Smooth muscle cell (in vitro differentiated cells): ENCODE measurements around the gene DYNLL2. TPM values are rescaled to one million over a fixed set of nuclear protein-coding genes. Genes with fewer than 3 reads are reported as not detected.

Experiments used
- DNase-seq: peaks from one replicate; lab custom pipeline; 2025; ENCODE audit not compliant: unreplicated experiment; lab: John Stamatoyannopoulos, UW
- H2AFZ ChIP-seq: fragments of 200-600 bp; sonication (generic); 2 replicates; pipeline ENCODE4 v1.6.0; 2016; ENCODE audit warnings: antibody characterized with exemption, low read depth, mild to moderate bottlenecking
- H3F3A ChIP-seq: fragments of 200-600 bp; sonication (generic); 2 replicates; pipeline ENCODE4 v1.6.0; 2017; ENCODE audit warnings: antibody characterized with exemption, low read depth
- H3K27ac ChIP-seq: fragments of 200-600 bp; sonication (generic); 2 replicates; pipeline ENCODE4 v1.5.1; 2016; ENCODE audit warnings: low read depth, mild to moderate bottlenecking
- H3K27me3 ChIP-seq: fragments of 200-600 bp; sonication (generic); 2 replicates; pipeline ENCODE4 v1.6.1; 2016; ENCODE audit warnings: low read depth, mild to moderate bottlenecking
- H3K36me3 ChIP-seq: fragments of 200-600 bp; sonication (generic); 2 replicates; pipeline ENCODE4 v1.5.1; 2016; ENCODE audit warnings: low read depth
- H3K4me1 ChIP-seq: fragments of 200-600 bp; sonication (generic); 2 replicates; pipeline ENCODE4 v1.5.1; 2016; ENCODE audit warnings: low read depth
- H3K4me2 ChIP-seq: fragments of 200-600 bp; sonication (generic); 2 replicates; pipeline ENCODE4 v1.6.0; 2016; ENCODE audit warnings: mild to moderate bottlenecking
- H3K4me3 ChIP-seq: fragments of 200-600 bp; sonication (generic); 2 replicates; pipeline ENCODE4 v1.5.1; 2016; ENCODE audit warnings: mild to moderate bottlenecking
- H3K79me2 ChIP-seq: fragments of 200-600 bp; sonication (generic); 2 replicates; pipeline ENCODE4 v1.6.0; 2016; ENCODE audit warnings: low read depth, mild to moderate bottlenecking
- H3K9ac ChIP-seq: fragments of 200-600 bp; sonication (generic); 2 replicates; pipeline ENCODE4 v1.6.0; 2016; ENCODE audit warnings: low read depth
- H3K9me3 ChIP-seq: fragments of 200-600 bp; sonication (generic); replicated peaks from 2 replicates; pipeline ENCODE4 v1.5.1; 2016; ENCODE audit warnings: low read depth
- H4K20me1 ChIP-seq: fragments of 200-600 bp; sonication (generic); 2 replicates; pipeline ENCODE4 v1.6.0; 2016; ENCODE audit warnings: low read depth
- WGBS: methylation state at CpG from one replicate; pipeline ENCODE4 v1.1.7; 2016; ENCODE audit warnings: low lambda C conversion rate; 5-methylcytosine and 5-hydroxymethylcytosine counted together
- polyA plus RNA-seq: library from polyadenylated mRNA; unstranded; fragments of >200 nt; fragmentation: Nextera tagmentation; extraction: Ambion mirVana; gene quantifications from 2 replicates; pipeline ENCODE4 v1.2.1, GENCODE V29; 2016
- total RNA-seq: library from RNA; depleted of rRNA; stranded (reverse); fragments of >200 nt; gene quantifications from 2 replicates; pipeline ENCODE4 v1.2.3, GENCODE V29; 2014
- TF ChIP-seq, protein P1 (sequence below): fragments of 200-600 bp; sonication (generic); IDR thresholded peaks from 2 replicates; pipeline ENCODE4 v1.5.1; 2017; ENCODE audit warnings: borderline replicate concordance, mild to moderate bottlenecking, antibody characterized with exemption; ENCODE audit not compliant: insufficient read depth, poor library complexity, severe bottlenecking

The DYNLL2 gene
- total and polyA plus RNA-seq, 2 experiments from 2014 or later, result 1.5 to 9.1 TPM

DNA sequence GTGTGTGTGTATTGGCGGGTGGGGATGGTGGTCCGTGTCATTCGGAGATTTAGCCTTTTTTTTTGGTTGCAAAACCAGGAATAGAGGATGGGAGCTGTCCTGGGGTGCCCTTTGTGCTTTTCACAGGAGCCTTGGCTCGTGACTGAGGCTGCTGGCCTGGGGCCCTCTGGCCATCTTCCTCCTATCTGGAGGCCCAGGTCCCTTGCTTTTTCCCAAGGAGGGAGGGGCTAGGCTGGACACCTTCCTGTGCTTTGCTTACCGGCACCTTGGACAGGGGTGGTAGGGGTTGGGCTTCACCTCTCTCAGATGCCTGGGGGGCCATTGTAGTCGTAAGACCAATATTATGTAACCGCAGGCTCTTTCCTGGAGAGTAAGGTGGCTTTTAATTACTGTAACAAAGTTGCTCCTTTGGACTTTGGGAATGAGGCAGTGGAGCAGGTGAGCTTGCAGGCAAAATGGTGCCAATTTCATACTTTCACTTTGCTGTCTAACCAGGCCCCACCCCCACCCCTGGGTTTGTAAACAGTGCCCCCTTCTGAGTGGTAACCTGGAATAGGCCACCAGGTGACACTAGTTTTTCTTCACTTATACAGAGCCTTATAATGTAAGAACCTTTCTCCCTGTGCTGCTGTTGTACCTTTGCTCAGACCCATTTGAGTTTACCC lies 1.2 kb downstream of the DYNLL2 start:
- H3K27me3 ChIP-seq, result no peaks in the 10 kb centered on the region
- peaks cover 60% of the 10 kb centered on the region for H4K20me1 ChIP-seq
- peak overlapping the region; percentile 95 for H3K4me2 ChIP-seq
- WGBS, result 1% methylated on average over 7 of the region's 7 CpGs
- H3K9me3 ChIP-seq, result no peaks in the 10 kb centered on the region
- peak overlapping the region; percentile 99 for H3K4me3 ChIP-seq
- peaks cover 5% of the 10 kb centered on the region for H3F3A ChIP-seq
- H3K79me2 ChIP-seq, result peaks cover 59% of the 10 kb centered on the region
- peak overlapping the region; percentile 90 for H3K9ac ChIP-seq
- no peak overlapping the region for H2AFZ ChIP-seq
- peaks cover 50% of the 10 kb centered on the region for H3K4me1 ChIP-seq
- H3K27ac ChIP-seq, result peak overlapping the region; percentile 70
- H3K36me3 ChIP-seq, result no peaks in the 10 kb centered on the region
- TF ChIP-seq, protein P1, sequence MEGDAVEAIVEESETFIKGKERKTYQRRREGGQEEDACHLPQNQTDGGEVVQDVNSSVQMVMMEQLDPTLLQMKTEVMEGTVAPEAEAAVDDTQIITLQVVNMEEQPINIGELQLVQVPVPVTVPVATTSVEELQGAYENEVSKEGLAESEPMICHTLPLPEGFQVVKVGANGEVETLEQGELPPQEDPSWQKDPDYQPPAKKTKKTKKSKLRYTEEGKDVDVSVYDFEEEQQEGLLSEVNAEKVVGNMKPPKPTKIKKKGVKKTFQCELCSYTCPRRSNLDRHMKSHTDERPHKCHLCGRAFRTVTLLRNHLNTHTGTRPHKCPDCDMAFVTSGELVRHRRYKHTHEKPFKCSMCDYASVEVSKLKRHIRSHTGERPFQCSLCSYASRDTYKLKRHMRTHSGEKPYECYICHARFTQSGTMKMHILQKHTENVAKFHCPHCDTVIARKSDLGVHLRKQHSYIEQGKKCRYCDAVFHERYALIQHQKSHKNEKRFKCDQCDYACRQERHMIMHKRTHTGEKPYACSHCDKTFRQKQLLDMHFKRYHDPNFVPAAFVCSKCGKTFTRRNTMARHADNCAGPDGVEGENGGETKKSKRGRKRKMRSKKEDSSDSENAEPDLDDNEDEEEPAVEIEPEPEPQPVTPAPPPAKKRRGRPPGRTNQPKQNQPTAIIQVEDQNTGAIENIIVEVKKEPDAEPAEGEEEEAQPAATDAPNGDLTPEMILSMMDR, result peak; percentile 12
- DNase-seq, result no peak

DNA sequence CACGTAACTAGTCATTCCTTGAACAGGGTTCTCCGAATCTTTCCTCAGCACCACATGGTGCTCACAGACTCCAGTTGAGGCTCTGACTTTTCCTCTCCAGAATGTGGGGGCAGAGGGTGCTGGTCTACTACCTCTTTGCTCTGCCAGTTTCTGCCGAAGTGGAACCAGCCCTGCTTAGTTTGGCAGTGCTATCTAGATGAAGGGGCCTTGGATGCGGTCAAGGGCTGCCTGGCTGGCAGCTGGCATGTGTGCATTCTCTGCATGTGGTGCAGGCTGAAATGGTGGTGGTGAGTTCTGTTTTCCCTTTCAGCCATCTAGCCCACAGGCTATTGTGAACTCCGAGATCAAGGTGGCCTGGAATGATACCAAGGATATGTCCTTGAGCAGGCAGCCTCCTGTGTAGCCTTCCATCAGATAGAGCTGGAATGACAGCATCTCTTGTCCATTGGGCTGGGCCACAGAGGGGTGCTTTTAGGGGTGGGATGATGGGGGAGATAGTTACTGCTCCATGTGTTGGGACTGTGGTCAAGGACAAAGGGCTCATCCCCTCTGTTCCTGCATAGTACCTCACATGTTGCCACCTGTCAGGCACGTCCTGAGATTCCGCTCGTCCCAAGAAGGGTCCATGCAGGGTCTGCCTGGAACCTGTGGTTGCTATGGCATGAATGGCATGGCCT lies 2.0 kb downstream of the DYNLL2 start:
- H3K27me3 ChIP-seq, result no peaks in the 10 kb centered on the region
- peak overlapping the region; percentile 99 for H3K4me3 ChIP-seq
- 88% methylated on average over 8 of the region's 8 CpGs for WGBS
- H4K20me1 ChIP-seq, result peaks cover 68% of the 10 kb centered on the region
- peaks cover 4% of the 10 kb centered on the region for H3K36me3 ChIP-seq
- H3K9me3 ChIP-seq, result no peaks in the 10 kb centered on the region
- H3K4me1 ChIP-seq, result peaks cover 51% of the 10 kb centered on the region
- H3K27ac ChIP-seq, result no peak overlapping the region
- no peak overlapping the region for H2AFZ ChIP-seq
- DNase-seq, result no peak
- no peak overlapping the region for H3K9ac ChIP-seq
- TF ChIP-seq, protein P1, result no peak
- H3K4me2 ChIP-seq, result peak overlapping the region; percentile 95
- peaks cover 5% of the 10 kb centered on the region for H3F3A ChIP-seq
- peaks cover 61% of the 10 kb centered on the region for H3K79me2 ChIP-seq

DNA sequence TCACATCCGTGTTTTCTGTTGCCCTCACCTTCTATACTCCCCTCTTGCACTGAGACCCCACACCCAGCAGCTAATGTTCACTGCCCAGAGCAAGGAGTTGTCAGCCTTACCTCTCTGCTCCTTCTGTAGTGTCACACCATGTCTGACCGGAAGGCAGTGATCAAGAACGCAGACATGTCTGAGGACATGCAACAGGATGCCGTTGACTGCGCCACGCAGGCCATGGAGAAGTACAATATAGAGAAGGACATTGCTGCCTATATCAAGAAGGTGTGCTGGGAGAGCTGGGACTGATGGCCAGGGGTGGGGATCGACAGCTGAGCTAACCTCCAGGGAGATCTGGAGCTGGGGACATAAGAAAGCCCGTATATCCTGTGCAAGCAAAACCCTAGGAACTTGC lies 3.7 kb downstream of the DYNLL2 start:
- 96% methylated on average over 8 of the region's 8 CpGs for WGBS
- no peak overlapping the region for H3K4me3 ChIP-seq
- peaks cover 6% of the 10 kb centered on the region for H3K36me3 ChIP-seq

More for the DNA sequence above, 3.7 kb downstream of the DYNLL2 start:
- H3K9me3 ChIP-seq, result no peaks in the 10 kb centered on the region
- no peak overlapping the region for H3K27ac ChIP-seq
- H3K9ac ChIP-seq, result no peak overlapping the region
- TF ChIP-seq, protein P1, result no peak
- no peaks in the 10 kb centered on the region for H3K27me3 ChIP-seq
- H4K20me1 ChIP-seq, result peaks cover 85% of the 10 kb centered on the region
- H3K4me2 ChIP-seq, result no peak overlapping the region
- peaks cover 61% of the 10 kb centered on the region for H3K79me2 ChIP-seq
- DNase-seq, result no peak
- H3F3A ChIP-seq, result peaks cover 5% of the 10 kb centered on the region
- H3K4me1 ChIP-seq, result peaks cover 39% of the 10 kb centered on the region
- no peak overlapping the region for H2AFZ ChIP-seq
